Activated naive CD4-positive, alpha-beta T cell treated with anti-CD3 and anti-CD28 coated beads, Interleukin-2, amount 10 ng/mL, durations not matched to agents 7 days and 5 days (primary cell): Measurements from ENCODE around the gene SHH.

Source experiments
- CTCF ChIA-PET: fragments of 350-600 bp; sonication (Branson Sonifier 250); formaldehyde crosslinking; loops from one replicate; lab custom pipeline; 2021; ENCODE audit warnings: antibody characterized with exemption; lab: Charles Lee
- DNase-seq: peaks from one replicate; pipeline ENCODE4 v3.0.0-alpha.2; 2020
- H3K27ac Mint-ChIP-seq: one replicate; pipeline ENCODE4 v1.8.0; 2021; ENCODE audit warnings: mild to moderate bottlenecking, moderate library complexity, mixed read lengths
- H3K27me3 Mint-ChIP-seq: one replicate; pipeline ENCODE4 v1.8.0; 2021; ENCODE audit warnings: mild to moderate bottlenecking, mixed read lengths
- H3K36me3 Mint-ChIP-seq: one replicate; pipeline ENCODE4 v1.8.0; 2021; ENCODE audit warnings: mixed read lengths
- H3K4me1 Mint-ChIP-seq: one replicate; pipeline ENCODE4 v1.8.0; 2021; ENCODE audit warnings: mixed read lengths
- H3K4me3 Mint-ChIP-seq: one replicate; pipeline ENCODE4 v1.8.0; 2021; ENCODE audit warnings: mild to moderate bottlenecking, moderate library complexity, mixed read lengths
- H3K9me3 Mint-ChIP-seq: one replicate; pipeline ENCODE4 v1.8.0; 2021; ENCODE audit warnings: mixed read lengths

The SHH gene

GRCh38 chr7:155755026-155755425, 57.2 kb downstream of the SHH start:
- H3K9me3 Mint-ChIP-seq, result peaks cover 2% of the 10 kb centered on the region
- H3K36me3 Mint-ChIP-seq, result peaks cover 49% of the 10 kb centered on the region
- H3K4me3 Mint-ChIP-seq, result no peak overlapping the region
- no peak overlapping the region for H3K27ac Mint-ChIP-seq
- H3K4me1 Mint-ChIP-seq, result peaks cover 43% of the 10 kb centered on the region
- CTCF ChIA-PET, result interaction anchor here (1.5 to 1.8 kb wide), 2 partner anchors 13 to 157 kb away, joined by 4 to 7 read pairs; no protein-coding TSS in a partner anchor
- no peaks in the 10 kb centered on the region for H3K27me3 Mint-ChIP-seq
- no peak for DNase-seq

GRCh38 chr7:155754165-155754564, 58.1 kb downstream of the SHH start:
- DNase-seq, result no peak
- Mint-ChIP-seq H3K27me3 (no peaks in the 10 kb centered on the region), H3K27ac (peak overlapping the region; percentile 26), H3K9me3 (peaks cover 2% of the 10 kb centered on the region), H3K4me1 (peaks cover 49% of the 10 kb centered on the region), H3K36me3 (peaks cover 49% of the 10 kb centered on the region), H3K4me3 (no peak overlapping the region)
- CTCF ChIA-PET, result interaction anchor here (1.5 to 1.8 kb wide), 2 partner anchors 13 to 156 kb away, joined by 4 to 7 read pairs; no protein-coding TSS in a partner anchor

GRCh38 chr7:155753446-155753965, 58.8 kb downstream of the SHH start:
- Mint-ChIP-seq H3K9me3 (peaks cover 2% of the 10 kb centered on the region), H3K4me3 (no peak overlapping the region), H3K27me3 (no peaks in the 10 kb centered on the region), H3K27ac (peak overlapping the region; percentile 39), H3K36me3 (peaks cover 49% of the 10 kb centered on the region), H3K4me1 (peaks cover 46% of the 10 kb centered on the region)
- DNase-seq, result no peak
- CTCF ChIA-PET, result interaction anchor here (1.5 to 1.8 kb wide), 2 partner anchors 14 to 155 kb away, joined by 4 to 7 read pairs; no protein-coding TSS in a partner anchor

GRCh38 chr7:155752756-155753445, 59.4 kb downstream of the SHH start:
- peaks cover 50% of the 10 kb centered on the region for H3K36me3 Mint-ChIP-seq
- H3K9me3 Mint-ChIP-seq, result peaks cover 2% of the 10 kb centered on the region
- no peak for DNase-seq
- no peak overlapping the region for H3K4me3 Mint-ChIP-seq
- CTCF ChIA-PET, result no interaction called here
- H3K4me1 Mint-ChIP-seq, result peaks cover 46% of the 10 kb centered on the region
- H3K27me3 Mint-ChIP-seq, result no peaks in the 10 kb centered on the region
- H3K27ac Mint-ChIP-seq, result peak overlapping the region; percentile 39

GRCh38 chr7:155751409-155751808, 60.9 kb downstream of the SHH start:
- no peak for DNase-seq
- no peak overlapping the region for H3K27ac Mint-ChIP-seq
- no peak overlapping the region for H3K4me3 Mint-ChIP-seq
- peaks cover 42% of the 10 kb centered on the region for H3K4me1 Mint-ChIP-seq
- H3K27me3 Mint-ChIP-seq, result no peaks in the 10 kb centered on the region
- peaks cover 43% of the 10 kb centered on the region for H3K36me3 Mint-ChIP-seq
- no peaks in the 10 kb centered on the region for H3K9me3 Mint-ChIP-seq
- CTCF ChIA-PET, result interaction anchor here (1.3 kb wide), 1 partner anchor 155 kb away, joined by 3 read pairs; no protein-coding TSS in a partner anchor

GRCh38 chr7:155750255-155751125, 61.8 kb downstream of the SHH start:
- H3K27me3 Mint-ChIP-seq, result no peaks in the 10 kb centered on the region

More at GRCh38 chr7:155750255-155751125, 61.8 kb downstream of the SHH start:
- Mint-ChIP-seq H3K4me3 (no peak overlapping the region), H3K27ac (no peak overlapping the region), H3K4me1 (peaks cover 43% of the 10 kb centered on the region), H3K9me3 (no peaks in the 10 kb centered on the region), H3K36me3 (peaks cover 48% of the 10 kb centered on the region)
- CTCF ChIA-PET, result interaction anchor here (1.3 kb wide), 1 partner anchor 154 kb away, joined by 3 read pairs; no protein-coding TSS in a partner anchor
- no peak for DNase-seq
